Neuronal stem cell (in vitro differentiated cells): ENCODE data around the gene REX1BD. TPM values are rescaled to one million over a fixed set of nuclear protein-coding genes. Genes with fewer than 3 reads are reported as not detected.

Experiments used
- small RNA-seq: library from polyadenylated mRNA; stranded (forward); fragments of <200 nt; extraction: miRNeasy Mini kit (QIAGEN cat#:217004); gene quantifications from one replicate; pipeline ENCODE3, GENCODE V24; 2013; ENCODE audit not compliant: insufficient read depth

The REX1BD gene

Small RNA genes within 50 kb of the gene (small RNA-seq; reads per million reads assigned to genes)
- gene RN7SL155P, result not detected
